T-helper 1 cell (primary cell): ENCODE results near the gene PPM1L.

Experiments used
- DNase-seq, 5 donors: peaks; one replicate each; pipeline ENCODE4 v3.0.0-alpha.2; 2012 to 2020

Gene PPM1L

DNA sequence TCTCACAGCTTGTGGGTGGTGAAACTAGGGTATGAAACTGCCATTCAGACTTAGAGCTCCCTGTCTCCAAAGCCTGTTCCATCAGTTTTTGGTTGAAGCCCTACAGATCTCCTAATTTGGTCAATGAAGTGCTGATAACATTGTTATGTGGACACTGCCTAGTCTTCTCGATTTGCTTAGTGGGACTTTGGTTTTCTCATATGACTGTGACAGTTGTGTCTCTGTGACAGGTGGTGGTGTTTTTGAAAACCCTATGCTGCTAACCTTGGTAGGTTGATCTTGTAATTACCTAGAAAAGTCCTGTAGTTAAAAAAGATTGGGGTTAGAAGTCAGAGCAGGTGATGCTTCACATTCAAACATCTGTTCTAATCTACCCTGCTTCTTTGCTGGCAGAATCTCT, 9.2 kb downstream of the PPM1L start:
- DNase-seq, result no peak

GRCh38 chr3:160768031-160768430, 12.0 kb downstream of the PPM1L start:
- no peak for DNase-seq

DNA sequence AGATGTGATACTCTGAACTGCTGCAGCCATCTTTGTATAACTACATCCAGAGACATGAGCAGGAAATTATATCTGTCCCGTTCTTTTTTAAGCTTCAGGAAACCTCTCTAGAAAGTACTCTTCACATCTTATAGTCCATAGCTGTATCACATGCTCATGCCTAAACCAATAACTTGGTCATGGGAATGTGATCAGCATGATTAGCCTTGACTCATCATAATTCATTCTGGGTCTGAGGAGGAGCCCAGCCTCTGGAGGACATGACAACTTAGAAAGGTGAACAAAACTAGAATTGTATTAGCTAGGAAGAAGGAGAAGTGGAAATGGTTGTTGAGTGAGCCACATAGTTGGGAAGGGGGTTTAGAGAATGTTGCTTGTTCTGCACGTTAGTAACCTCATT, 12.9 kb downstream of the PPM1L start:
- no peak for DNase-seq

DNA sequence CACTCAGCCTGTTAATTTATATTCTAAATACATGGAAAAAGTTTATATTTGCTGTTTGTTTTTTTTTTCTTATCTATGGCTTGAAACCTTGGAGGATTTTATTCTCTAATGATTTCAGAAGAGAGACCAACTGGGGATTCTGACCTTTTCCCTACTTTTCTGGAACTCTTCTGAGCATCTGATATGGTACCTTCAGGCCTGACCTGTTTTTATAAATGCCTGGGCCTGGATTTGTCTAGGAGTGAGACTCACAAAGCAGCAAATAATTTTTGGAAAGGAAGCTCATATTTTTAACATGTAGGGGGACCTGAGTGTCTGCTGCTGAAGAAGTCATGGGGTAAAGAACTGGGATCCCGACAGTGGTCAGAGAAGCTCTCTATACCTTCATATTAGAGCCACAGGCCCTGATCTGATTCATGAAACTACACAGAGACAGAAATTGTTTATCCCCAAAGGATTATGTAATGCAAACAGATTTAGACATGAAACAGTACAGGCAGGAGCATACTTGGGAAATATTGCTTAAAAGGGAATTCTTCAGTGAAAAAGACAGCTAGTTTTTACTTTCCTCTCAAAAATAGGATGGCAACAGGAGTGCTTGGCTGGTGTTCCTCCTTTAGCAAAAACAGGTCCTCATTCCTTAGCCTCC, 15.9 kb downstream of the PPM1L start:
- DNase-seq, result no peak

- no peak for DNase-seq
Measured at GRCh38 chr3:160773722-160774121, 17.7 kb downstream of the PPM1L start.

- DNase-seq, result no peak
Measured at GRCh38 chr3:160774172-160774571, 18.1 kb downstream of the PPM1L start.

DNA sequence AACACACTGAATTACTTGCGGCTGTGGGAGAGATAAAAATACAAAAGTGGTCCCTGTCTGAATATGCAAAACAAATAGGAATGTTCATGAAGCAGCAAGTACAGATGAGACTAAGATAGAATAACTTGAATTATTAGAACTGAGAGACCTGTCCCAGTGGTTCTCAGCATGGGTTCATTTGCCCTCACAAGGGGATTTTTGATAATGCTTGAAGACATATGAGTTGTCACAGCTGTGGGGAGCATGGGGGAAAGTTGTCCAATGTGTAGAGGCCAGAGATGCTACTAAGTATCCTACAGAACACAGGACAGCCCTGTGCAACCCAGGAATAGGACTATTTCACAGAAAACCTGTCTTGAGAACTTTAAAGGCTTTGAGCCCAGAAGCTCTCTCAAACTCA, 22.4 kb downstream of the PPM1L start:
- no peak for DNase-seq

DNA sequence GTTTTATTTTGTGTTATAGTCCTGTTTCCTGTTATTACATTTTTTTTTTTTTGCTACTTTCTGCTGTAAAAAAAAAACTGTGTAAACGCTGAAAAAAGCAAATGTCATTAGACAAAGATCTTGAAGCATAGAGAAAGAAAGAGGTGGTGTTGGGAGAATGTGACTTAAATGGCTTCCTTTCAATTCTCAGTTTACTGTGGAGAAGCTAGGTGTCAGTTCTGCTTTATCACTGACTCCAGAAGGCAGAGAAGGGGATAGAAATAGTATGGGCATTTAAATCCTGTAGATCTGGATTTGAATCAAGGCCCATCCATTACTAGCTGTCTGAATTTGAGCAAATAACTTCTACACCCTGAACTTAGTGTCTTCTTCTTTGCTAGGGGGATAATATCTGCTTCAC, 23.0 kb downstream of the PPM1L start:
- DNase-seq, result no peak

DNA sequence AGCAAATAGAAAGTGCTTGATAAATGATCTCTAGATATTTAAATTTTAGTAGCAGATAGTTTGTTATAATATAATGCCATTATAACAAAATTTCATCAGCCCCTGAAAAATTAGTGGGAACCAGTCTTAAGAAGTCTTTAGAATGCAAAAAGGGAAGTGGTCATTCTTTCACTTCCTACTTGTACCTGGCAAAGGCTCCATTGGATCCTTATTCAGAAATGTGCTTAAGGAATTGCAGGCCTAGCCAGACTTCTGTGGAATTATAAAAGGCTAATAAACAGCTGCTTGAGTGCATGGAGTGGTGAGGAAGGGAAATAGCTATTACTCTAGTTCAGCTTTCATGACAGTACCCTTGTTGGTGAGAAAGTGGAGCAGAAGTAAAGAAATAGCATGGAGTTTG, 24.2 kb downstream of the PPM1L start:
- DNase-seq, result no peak

DNA sequence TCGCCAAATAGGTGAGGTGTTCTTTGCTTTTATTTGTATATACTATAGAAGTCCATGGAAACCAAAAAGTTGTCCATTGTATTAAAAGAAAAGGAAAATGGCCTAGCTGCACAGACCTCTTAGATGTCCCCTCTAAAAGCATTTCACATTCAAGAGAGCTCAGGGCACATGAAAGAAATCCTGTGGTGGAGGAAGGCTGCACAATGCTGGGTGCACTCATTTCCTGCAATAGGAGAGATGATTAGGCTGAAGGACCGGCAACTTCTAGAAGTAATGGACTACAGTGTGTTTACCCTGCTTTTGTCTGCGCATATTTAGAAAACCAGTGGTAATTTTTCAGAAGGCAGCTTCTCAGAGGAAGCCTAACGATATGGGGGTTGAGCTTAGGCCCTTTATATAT, 25.4 kb downstream of the PPM1L start:
- DNase-seq, result no peak

GRCh38 chr3:160781863-160782262, 25.8 kb downstream of the PPM1L start:
- DNase-seq, result no peak

DNA sequence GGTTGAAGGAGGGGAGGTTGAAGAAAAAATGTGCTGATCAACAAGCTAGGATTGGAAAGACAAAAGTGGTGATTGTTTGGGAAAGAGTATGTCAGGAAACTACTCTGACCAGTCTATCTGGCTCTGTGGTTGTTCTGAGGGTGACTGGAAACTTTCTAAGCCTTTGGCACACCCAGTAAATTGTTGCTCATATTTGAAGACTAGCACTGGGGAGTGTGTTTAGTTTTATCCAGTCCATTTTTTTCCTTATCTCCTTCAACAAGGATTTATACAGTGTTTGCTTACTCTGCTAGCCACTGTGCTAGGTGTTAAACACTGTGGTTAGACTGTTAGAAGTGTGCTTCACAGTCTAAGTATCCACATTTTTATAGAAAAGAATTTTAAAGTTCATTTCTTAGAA, 28.8 kb downstream of the PPM1L start:
- DNase-seq, result no peak

- no peak for DNase-seq
Measured at GRCh38 chr3:160790726-160791125, 34.7 kb downstream of the PPM1L start.

- no peak for DNase-seq
Measured at GRCh38 chr3:160792540-160792939, 36.5 kb downstream of the PPM1L start.

GRCh38 chr3:160793722-160794252, 37.8 kb downstream of the PPM1L start:
- DNase-seq, result no peak

DNA sequence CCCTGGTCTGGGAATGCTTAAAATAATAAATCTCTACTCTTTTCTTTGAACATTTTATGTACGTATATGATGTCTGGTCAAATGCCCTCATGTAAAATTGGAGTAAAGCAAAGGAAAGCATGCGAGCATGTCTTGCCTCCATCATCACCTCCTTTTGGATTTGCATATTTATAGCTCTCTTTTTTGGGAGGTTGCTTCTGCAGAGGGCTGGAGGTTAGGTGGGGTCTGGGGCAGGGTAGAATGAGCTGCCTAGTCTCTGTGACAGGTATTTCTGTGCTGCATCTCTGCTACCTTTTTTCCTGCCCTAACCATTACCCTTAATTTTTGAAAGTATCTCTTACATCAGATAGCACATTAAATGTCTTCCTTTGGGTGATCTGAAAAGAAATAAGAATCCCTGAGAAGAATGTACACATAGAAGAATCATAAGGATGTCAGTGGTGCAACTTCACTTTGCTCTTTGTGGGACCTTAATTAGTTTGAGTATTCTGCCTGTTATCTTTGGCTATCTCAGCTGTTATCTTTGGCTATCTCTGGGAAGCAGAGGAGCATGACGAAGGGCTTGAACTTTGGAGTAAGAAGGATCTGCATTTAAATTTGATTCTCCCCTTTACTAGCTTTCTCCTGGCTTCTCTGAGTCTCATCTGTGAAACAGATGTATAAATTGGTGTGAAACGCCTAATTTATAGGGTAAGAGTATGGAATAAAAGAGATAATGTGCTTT, 40.2 kb downstream of the PPM1L start:
- DNase-seq, result no peak

- no peak for DNase-seq
Measured at GRCh38 chr3:160796813-160797164, 40.8 kb downstream of the PPM1L start.

DNA sequence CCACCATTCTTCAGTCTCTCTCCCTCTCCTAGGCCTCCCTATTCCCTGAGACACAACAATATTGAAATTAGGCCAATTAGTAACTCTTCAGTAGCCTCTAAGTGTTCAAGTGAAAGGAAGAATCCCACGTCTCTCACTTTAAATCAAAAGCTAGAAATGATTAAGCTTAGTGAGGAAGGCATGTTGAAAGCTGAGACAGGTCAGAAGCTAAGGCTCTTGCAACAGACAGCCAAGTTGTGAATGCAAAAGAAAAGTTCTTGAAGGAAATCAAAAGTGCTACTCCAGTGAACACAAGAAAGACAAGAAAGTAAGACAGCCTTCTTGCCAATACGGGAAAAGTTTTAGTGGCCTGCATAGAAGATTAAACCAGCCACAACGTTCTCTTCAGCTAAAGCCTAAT, 41.3 kb downstream of the PPM1L start:
- no peak for DNase-seq

DNA sequence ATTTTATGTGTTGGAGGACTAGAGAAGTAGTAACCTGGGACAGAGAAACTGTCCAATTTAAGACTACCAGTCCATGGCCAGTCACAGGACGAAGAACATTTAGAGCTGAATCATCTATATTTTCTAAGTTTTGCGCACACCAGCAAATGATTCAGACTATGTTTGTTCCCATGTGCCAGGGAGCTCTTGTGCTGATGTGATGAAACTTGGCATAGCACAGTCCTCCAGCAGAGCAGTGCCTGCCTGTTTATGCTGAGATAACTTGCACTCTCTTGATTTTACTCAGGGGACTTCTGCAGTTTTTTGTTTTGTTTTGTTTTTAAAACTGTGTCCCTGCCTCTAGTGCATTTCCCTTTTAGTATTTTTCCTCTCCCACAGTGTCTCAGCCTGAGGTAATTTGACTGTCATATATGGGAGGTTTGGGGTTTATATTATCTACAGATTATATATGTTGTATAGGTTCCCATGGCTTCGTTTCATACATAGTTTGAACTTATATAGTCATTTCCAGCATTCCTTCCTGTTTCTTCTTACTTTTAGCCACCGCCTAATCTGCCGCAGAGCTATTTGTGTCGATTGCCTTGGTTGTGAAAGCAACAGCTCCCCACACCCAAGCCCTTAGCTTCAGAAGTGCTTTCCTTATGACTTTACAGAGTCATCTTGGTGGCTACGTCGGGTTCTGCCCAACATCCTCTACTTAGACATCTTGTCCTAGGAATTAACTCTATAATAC, 45.5 kb downstream of the PPM1L start:
- DNase-seq, result peak in 2 of 5 donors; percentile 0 to 82

DNA sequence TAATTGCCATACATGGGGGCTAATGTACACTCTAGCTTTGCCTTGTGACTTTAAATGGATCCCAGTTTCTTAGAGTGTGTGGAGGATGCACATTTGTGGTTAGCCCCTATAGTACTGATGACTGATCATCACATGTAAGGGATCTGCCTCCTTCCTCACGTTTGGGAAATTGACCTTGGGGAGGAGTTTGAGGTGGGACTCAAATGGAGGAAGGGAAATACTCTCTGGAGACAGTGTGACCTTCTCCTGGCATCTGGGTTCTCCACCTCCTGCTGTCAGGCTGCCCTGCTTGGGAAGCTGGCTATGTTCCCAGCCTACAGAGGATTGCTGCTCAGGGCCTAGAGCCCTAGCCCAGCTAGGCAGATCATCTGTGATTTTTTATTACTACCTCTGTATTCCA, 48.7 kb downstream of the PPM1L start:
- DNase-seq, result no peak

DNA sequence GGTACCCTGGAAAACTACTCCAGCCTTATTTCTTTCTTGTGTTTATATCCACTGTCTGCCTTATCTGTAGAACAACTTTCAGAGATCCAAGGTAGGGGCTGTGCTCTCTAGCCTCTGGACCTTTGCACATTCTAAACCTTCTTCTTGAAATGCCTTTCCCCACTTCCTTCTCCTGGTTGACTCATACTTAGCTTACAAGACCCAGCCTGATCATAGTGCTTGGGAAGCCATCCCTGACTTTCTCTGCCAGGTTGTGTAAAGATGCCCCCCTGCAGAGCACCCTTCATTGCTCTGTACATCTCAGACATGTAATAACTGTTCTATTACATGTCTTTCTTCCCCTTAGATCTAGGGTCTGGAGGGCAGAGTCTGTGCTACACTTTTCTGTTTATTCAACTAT, 50.1 kb downstream of the PPM1L start:
- no peak for DNase-seq

DNA sequence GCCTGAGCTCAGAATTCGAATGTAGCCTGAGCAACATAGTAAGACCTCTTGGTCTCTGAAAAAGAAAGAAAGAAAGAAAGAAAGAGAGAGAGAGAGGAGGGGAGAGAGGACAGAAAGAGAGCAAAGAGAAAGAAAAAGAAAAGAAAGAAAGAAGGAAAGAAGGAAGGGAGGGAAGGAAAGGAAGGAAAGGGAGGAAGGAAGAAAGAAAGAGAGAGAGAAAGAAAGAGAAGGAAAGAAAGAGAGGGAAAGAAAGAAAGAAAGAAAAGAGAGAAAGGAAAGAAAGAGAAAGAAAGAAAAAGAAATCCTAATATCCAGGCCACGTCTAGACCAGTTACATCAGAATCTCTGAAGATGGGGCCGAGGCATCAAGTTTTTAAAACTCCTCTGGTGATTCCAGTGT, 50.7 kb downstream of the PPM1L start:
- no peak for DNase-seq

DNA sequence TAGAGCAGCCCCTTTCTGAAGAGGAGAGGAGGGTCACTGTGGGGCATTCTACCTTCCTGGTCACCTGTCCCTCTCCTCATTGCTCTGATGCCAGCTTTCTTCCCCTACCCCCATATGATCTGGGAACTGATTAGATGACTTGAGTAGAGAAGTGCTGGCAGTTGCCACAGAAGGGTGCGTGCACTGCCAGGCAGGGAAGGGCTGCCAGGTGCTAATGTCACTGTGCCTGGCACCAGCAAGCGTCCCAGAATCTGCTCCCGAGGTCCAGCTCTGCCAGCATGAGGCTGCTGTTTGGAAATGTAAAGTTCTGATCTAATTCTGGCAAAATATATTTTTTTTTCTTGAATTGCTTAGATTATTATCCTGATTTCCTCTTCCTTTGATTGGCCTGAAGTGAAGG, 52.8 kb downstream of the PPM1L start:
- no peak for DNase-seq

DNA sequence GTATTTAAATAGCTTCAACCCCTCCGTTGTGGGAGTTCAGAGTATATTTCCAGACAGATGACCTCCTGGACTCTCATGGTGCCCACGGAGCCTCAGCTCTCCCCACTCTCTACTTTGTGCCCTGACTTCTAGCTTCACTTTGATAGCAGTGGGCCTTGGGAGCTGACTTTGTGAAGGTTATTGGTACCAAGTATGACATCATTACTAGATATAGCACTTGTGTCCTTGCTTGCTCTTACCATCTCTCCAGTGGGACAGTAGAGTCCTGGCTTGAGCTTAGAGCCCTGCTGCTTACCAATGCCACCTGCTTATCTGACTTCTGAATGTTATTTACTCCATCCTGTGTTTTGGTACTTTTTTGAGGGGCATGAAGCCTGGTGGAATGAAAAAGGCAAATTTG, 53.4 kb downstream of the PPM1L start:
- DNase-seq, result no peak
